ELF-1 (cell line): ENCODE results near the gene OR2B6.
"Not testable (repeated sequence)": the region's sequence is repeated elsewhere in the genome, so short reads cannot be mapped to it uniquely, and the experiment has no call there.

ENCODE experiments used
- DNase-seq: peaks from one replicate; pipeline ENCODE4 v3.0.0-alpha.2; 2016; ENCODE audit warnings: low read depth, low spot score

OR2B6 gene

DNA sequence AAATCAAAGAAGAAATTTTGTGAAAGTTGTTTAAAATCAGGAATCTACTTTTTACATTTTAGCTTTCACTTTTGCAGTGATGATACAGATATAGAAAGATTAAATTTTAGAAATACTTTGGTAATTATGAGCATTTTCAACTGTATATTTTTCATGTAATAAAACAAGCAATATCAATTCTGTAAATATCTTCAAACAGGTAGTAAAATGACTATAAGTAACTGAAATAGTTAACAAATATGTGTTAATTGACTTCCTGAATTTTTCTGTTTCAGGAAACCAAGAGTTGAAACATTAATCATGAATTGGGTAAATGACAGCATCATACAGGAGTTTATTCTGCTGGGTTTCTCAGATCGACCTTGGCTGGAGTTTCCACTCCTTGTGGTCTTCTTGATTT, at the start of gene OR2B6:
Gene OR2B6 (plus strand): TSS at position 301 of the 400 bp plus-strand sequence. CDS start 0 bp downstream, at position 301.
- DNase-seq: no peak

DNA sequence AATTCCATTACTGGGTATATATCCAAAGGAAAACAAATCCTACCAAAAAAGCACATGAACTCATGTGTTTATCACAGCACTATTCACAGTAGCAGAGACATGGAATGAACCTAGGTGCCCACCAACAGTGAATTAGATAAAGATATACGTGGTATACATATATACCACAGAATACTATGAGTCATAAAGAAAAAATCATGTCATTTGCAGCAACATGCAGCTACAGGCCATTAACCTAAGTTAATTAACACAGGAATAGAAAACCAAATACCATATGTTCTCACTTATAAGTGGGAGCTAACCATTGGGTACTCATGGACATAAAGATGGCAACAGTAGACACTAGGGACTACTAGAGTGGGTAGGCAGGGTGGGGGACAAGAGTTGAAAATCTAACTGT, 49.0 kb upstream of the OR2B6 start:
- DNase-seq: no peak

GRCh38 chr6:27911956-27912446, 45.0 kb upstream of the OR2B6 start, which contains the start of gene OR2B2:
TSS of gene OR2B2 (minus strand) at chr6:27912396. CDS start at chr6:27912319, 77 bp downstream.
- no peak for DNase-seq

DNA sequence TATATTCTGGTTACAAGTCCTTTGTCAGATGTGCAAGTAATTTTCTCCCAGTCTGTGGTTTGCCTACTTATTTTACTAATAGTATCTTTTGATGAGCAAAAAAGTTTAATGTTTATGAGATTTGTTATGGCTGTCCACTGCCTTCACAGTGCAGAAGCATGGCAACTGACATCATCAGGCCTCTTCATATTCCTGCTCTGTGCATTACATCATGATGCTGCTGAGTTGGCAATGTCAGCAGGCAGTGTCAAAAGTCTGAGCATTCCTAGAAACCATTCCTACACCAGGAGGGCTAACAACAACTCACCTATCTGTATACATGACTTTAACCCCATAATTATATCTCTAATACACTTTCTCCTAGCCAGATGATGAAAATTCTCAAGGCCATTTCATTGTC, 34.1 kb upstream of the OR2B6 start:
- DNase-seq: no peak

- DNase-seq: no peak
These were observed 32.9 kb upstream of the OR2B6 start for GRCh38 chr6:27924179-27924578.

DNA sequence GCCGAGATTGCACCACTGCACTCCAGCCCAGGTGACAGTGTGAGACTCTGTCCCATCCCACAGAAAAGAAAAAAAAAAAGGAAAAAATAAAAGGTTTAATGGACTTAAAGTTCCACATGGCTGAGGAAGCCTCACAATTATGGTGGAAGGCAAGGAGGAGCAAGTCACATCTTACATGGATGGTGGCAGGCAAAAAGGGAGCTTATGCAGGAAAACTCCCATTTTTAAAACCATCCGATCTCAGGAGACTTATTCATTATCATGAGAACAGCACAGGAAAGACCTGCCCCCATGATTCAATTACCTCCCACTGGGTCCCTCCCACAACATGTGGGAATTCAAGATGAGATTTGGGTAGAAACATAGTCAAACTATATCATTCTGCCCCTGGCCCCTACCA, 29.0 kb upstream of the OR2B6 start:
- not testable (repeated sequence) for DNase-seq

DNA sequence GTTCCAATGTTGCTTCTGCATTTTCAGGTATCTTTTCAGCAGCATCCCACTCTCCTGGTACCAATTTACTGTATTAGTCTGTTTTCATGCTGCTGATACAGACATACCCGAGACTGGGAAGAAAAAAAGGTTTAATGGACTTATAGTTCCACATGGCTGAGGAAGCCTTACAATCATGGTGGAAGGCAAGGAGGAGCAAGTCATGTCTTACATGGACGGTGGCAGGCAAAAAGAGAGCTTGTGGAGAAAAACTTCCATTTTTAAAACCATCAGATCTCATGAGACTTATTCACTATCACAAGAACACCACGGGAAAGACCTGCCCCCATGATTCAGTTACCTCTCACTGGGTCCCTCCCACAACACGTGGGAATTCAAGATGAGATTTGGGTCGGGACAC, 27.1 kb upstream of the OR2B6 start:
- not testable (repeated sequence) for DNase-seq

DNA sequence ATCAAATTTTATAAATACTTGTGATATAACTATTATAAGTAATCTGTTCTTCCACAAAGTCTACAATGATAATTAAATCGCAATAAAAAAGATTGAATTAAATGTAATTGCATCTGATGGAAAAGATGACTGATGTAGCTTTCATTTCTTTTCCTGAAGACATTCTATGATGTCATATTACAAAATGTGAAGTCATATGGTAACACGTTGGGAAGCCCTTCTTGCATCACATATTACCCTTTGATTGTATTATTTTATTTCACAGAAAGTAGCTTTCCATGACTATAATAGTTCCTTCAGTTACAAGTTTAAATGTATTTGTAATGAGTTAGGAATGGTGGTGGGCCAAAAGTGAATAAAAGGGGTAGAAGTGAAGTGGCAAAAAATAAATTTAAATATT, 25.8 kb upstream of the OR2B6 start:
- no peak for DNase-seq

DNA sequence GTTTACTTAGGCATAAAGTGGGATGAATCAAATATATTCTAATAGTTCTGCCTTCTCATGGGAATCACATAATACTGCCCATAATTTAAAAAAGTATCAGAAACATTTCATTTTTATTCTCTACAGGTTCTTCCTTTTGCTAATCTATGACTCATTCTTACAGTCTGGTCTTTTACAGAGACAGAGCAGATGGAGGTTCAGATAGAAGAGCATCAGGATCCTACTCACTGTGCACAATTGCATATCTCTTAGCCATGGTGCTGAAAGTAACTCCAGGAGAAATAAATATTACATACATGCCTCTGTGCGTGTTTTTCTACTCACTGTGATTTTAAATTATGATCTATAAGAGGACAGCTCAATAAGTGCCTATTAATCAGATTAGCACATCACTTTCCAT, 16.3 kb upstream of the OR2B6 start:
- DNase-seq: no peak

GRCh38 chr6:27943072-27943471, 14.0 kb upstream of the OR2B6 start:
- DNase-seq: not testable (repeated sequence)

DNA sequence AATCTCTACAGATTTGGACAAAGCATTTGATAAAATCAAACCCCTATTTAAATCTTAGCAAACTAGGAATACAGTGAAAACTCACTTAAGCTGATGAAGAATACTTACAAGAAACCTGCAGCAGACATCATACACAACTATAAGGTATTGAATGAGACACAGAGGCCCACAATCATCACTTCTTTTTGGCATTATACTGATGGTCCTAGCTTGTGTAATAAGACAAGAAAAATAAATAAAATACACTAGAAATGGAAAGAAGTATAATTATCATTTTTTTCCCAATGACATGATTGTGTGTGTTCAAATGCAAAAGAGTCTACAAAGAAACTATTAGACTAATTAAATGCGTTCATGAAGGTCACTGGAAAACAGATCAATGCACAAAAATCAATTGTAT, 8.8 kb upstream of the OR2B6 start:
- no peak for DNase-seq

DNA sequence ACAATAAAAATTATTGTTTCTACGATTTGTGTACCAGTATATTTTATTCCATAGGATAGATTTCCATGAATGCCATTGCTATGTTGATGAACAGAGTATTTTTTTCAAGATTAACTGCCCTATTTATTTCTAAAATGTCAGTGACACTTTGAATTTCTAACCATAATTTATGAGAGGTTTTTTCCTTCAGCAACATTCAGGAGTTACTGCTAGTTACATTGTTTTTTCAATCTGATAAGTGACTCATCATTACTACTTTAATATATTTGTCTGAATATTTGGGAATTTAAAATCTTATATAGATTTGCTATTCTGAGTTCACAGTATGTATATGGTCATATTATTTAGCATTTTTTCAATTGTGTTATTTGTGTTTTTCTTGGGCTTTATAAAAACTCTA, 6.0 kb upstream of the OR2B6 start:
- no peak for DNase-seq

DNA sequence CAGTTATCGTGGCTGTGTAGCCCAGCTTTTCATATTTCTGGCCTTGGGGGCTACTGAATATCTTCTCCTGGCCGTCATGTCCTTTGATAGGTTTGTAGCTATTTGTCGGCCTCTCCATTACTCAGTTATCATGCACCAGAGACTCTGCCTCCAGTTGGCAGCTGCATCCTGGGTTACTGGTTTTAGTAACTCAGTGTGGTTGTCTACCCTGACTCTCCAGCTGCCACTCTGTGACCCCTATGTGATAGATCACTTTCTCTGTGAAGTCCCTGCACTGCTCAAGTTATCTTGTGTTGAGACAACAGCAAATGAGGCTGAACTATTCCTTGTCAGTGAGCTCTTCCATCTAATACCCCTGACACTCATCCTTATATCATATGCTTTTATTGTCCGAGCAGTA, 475 bp downstream of the OR2B6 start:
- no peak for DNase-seq

DNA sequence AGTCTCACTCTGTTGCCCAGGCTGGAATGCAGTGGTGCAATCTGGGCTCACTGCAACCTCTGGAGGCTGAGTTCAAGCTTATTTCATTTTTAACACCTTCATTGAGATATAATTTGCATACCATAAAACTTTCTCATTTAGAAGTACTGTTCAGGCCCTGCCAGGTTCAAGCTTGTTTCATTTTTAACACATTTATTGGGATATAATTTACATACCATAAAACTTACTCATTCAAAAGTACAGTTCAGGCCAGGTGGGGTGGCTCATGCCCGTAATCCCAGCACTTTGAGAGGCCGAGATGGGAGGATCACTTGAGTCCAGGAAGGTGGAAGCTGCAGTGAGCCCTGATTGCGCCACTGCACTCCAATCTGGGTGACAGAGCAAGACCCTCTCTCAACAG, 5.5 kb downstream of the OR2B6 start:
- DNase-seq: no peak

- no peak for DNase-seq
These were observed 9.0 kb downstream of the OR2B6 start for GRCh38 chr6:27966044-27966443.

- no peak for DNase-seq
These were observed 9.9 kb downstream of the OR2B6 start for GRCh38 chr6:27966816-27967426.

DNA sequence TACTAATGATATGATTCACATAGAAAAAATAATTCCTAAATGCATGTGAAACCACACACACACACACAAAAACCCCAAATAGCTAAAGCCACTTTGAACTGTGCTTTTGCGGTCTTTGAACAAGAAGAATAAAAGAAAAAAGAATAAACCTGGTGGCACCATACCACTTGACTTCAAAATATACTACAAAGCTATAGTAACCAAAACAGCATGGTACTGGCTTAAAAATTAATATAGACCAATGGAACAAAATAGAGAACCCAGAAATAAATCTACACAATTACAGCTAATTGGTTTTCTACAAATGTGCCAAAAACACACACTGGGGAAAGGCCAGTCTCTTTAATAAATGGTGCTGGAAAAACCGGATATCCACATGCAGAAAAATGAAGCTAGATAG, 13.4 kb downstream of the OR2B6 start:
- DNase-seq: no peak

DNA sequence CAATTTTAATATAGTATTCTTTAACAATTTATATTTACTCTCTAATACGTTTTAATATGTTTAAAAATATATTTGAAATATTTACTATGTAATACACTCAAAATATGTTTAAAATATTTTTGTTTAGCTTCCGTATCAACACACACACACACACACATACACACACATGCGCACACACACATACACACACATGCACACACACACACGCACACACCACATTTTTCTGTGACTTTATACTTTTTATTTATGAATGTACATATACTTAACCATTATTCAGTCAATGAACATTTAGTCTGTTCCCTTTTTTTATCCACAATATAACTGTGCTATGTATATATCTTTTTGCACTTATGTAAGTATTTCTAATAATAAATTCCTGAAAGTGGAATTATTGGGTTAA, 15.7 kb downstream of the OR2B6 start:
- no peak for DNase-seq

- DNase-seq: peak; percentile 10
These were observed 20.3 kb downstream of the OR2B6 start for GRCh38 chr6:27977387-27977786.

DNA sequence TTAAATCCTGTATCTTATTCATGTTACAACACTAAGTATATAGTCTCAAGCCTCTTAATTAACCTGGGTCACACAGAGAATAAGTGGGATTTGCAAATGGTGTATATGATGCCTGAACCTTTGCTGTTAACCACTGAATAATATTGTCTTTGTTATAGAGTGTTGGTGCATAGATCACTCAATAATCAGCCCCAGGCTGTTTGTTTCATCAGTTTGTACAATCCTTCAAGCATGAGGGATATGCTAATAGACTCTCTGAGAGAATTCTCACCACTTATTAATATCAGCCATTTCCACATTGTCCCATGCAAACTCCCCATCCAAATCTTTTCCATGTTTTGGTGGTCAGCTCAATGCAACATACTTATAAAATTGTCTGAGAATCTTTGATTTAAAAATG, 21.7 kb downstream of the OR2B6 start:
- DNase-seq: no peak

GRCh38 chr6:27980111-27980510, 23.1 kb downstream of the OR2B6 start:
- no peak for DNase-seq

GRCh38 chr6:27986928-27987725, 30.1 kb downstream of the OR2B6 start:
- no peak for DNase-seq

- DNase-seq: no peak
These were observed 37.6 kb downstream of the OR2B6 start for GRCh38 chr6:27994616-27995015.
